MCF 10A (cell line): Measurements from ENCODE around the gene MAPKBP1. TPM values are rescaled to one million over a fixed set of nuclear protein-coding genes. Genes with fewer than 3 reads are reported as not detected.

Experiments
- BruUV-seq: library from RNA; stranded (reverse); fragments of 400-500 nt; replicated peaks from 2 replicates; lab custom pipeline; 2021; lab: Mats Ljungman, UMichigan
- CTCF ChIA-PET: fragments of 300-600 bp; sonication (Branson Sonifier 250); formaldehyde crosslinking; extraction: SDS; loops from one replicate; lab custom pipeline; 2021; ENCODE audit warnings: antibody characterized with exemption, inconsistent platforms; lab: Yijun Ruan, JAX
- POLR2A ChIA-PET: fragments of 300-600, 350-650 bp; sonication (Branson Sonifier 250); formaldehyde crosslinking; extraction: SDS; loops from one replicate; lab custom pipeline; 2020; ENCODE audit warnings: antibody characterized with exemption, inconsistent platforms; lab: Yijun Ruan, JAX
- DNase-seq: peaks from one replicate; pipeline ENCODE4 v3.0.0-alpha.2; 2018; ENCODE audit not compliant: unreplicated experiment
- H3K27ac Mint-ChIP-seq: one replicate; pipeline ENCODE4 v1.8.0; 2022; ENCODE audit warnings: mild to moderate bottlenecking, low read depth, mixed read lengths; ENCODE audit not compliant: unreplicated experiment
- H3K27me3 Mint-ChIP-seq: one replicate; pipeline ENCODE4 v1.8.0; 2022; ENCODE audit warnings: mixed read lengths; ENCODE audit not compliant: insufficient read depth, unreplicated experiment
- H3K36me3 Mint-ChIP-seq: one replicate; pipeline ENCODE4 v1.8.0; 2022; ENCODE audit warnings: mild to moderate bottlenecking, moderate library complexity, mixed read lengths; ENCODE audit not compliant: insufficient read depth, unreplicated experiment
- H3K4me1 Mint-ChIP-seq: one replicate; pipeline ENCODE4 v1.8.0; 2022; ENCODE audit warnings: mixed read lengths; ENCODE audit not compliant: insufficient read depth, unreplicated experiment
- H3K4me3 Mint-ChIP-seq: one replicate; pipeline ENCODE4 v1.8.0; 2022; ENCODE audit warnings: mild to moderate bottlenecking, moderate library complexity, mixed read lengths; ENCODE audit not compliant: unreplicated experiment
- H3K9me3 Mint-ChIP-seq: one replicate; pipeline ENCODE4 v1.8.0; 2022; ENCODE audit warnings: mixed read lengths; ENCODE audit not compliant: unreplicated experiment
- CTCF ChIP-seq: fragments of 200-600 bp; IDR thresholded peaks from one replicate; pipeline ENCODE4 v1.8.0; 2022; ENCODE audit warnings: antibody characterized with exemption, mild to moderate bottlenecking; ENCODE audit not compliant: unreplicated experiment
- intact Hi-C: fragments of 100-400 bp; cut with micrococcal nuclease; formaldehyde crosslinking; loops from 2 replicates; pipeline ENCODE4 v1.14.1; 2022
- total RNA-seq: library from RNA; stranded (reverse); gene quantifications from 2 replicates; pipeline ENCODE4 v1.2.3, GENCODE V29; 2022

MAPKBP1 gene
- total RNA-seq, 1 experiment from 2014 or later, result 35.0 TPM

GRCh38 chr15:41812820-41813375 lies 38.6 kb downstream of the MAPKBP1 start:
- Mint-ChIP-seq H3K4me1 (no peaks in the 10 kb centered on the region), H3K27me3 (no peaks in the 10 kb centered on the region), H3K27ac (no peak overlapping the region), H3K36me3 (peaks cover 43% of the 10 kb centered on the region), H3K4me3 (no peak overlapping the region), H3K9me3 (no peaks in the 10 kb centered on the region)
- no peak for TF ChIP-seq CTCF
- POLR2A ChIA-PET, result interaction anchor here (1.0 to 15.9 kb wide), 2 partner anchors 9 to 37 kb away, joined by 4 to 486 read pairs; partner anchors contain the start of gene MAPKBP1
- CTCF ChIA-PET, result interaction anchor here (0.6 to 6.6 kb wide), 10 partner anchors 9 to 1208 kb away, joined by 3 to 249 read pairs (median 5); partner anchors contain the start of gene MAPKBP1
- intact Hi-C loops, result no loop called here
- no peak for DNase-seq
- BruUV-seq, result no TSS peak

DNA sequence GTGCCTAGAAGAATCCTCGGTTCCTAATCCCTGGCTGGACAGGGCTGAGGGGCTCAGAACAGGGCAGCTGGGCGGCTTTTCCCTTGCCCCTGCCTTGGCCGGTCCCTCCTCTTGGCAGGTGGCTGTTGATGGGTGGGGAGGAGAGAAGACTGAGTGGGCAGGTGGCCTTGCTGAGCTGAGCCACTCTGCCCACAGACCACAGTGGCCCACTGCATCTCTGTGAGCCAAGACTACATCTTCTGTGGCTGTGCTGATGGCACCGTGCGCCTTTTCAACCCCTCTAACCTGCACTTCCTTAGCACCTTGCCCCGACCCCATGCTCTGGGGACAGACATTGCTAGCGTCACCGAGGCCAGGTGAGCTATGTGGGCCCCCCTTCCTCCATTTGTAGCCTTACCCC lies 39.1 kb downstream of the MAPKBP1 start:
- no peak overlapping the region for H3K27ac Mint-ChIP-seq
- ChIA-PET CTCF (interaction anchor here (0.6 to 6.6 kb wide), 4 partner anchors 9 to 91 kb away, joined by 5 to 249 read pairs (median 24); partner anchors contain the start of gene MAPKBP1), POLR2A (interaction anchor here (15.9 kb wide), 1 partner anchor 37 kb away, joined by 486 read pairs; the partner anchor contains the start of gene MAPKBP1)
- H3K27me3 Mint-ChIP-seq, result no peaks in the 10 kb centered on the region
- no TSS peak for BruUV-seq
- peaks cover 47% of the 10 kb centered on the region for H3K36me3 Mint-ChIP-seq
- no peaks in the 10 kb centered on the region for H3K4me1 Mint-ChIP-seq
- intact Hi-C loops, result no loop called here
- no peak for TF ChIP-seq CTCF
- no peak overlapping the region for H3K4me3 Mint-ChIP-seq
- no peaks in the 10 kb centered on the region for H3K9me3 Mint-ChIP-seq
- no peak for DNase-seq

DNA sequence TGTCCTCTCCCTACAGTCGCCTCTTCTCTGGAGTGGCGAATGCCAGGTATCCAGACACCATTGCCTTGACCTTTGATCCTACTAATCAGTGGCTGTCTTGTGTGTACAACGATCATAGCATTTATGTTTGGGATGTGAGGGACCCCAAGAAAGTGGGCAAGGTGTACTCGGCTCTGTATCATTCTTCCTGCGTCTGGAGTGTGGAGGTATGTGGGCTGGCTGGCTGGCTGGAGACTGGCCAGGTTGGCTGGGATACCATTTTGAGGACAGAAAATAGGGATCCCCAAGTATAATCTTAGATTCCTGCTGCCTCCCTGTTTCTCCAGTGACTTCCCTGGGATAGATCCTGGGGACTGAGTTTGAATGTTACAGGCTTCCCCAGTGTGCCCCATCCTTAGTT lies 40.2 kb downstream of the MAPKBP1 start:
- Mint-ChIP-seq H3K4me1 (no peaks in the 10 kb centered on the region), H3K27ac (no peak overlapping the region), H3K36me3 (peaks cover 58% of the 10 kb centered on the region), H3K27me3 (no peaks in the 10 kb centered on the region), H3K4me3 (no peak overlapping the region), H3K9me3 (no peaks in the 10 kb centered on the region)
- no TSS peak for BruUV-seq
- ChIA-PET CTCF (interaction anchor here (1.3 to 6.6 kb wide), 2 partner anchors 39 to 41 kb away, joined by 4 to 249 read pairs; partner anchors contain the start of gene MAPKBP1), POLR2A (interaction anchor here (15.9 kb wide), 1 partner anchor 39 kb away, joined by 486 read pairs; the partner anchor contains the start of gene MAPKBP1)
- TF ChIP-seq CTCF, result no peak
- intact Hi-C loops, result no loop called here
- DNase-seq, result no peak

- no peak for TF ChIP-seq CTCF
- Mint-ChIP-seq H3K27ac (no peak overlapping the region), H3K36me3 (peaks cover 53% of the 10 kb centered on the region), H3K4me1 (no peaks in the 10 kb centered on the region), H3K4me3 (no peak overlapping the region), H3K27me3 (no peaks in the 10 kb centered on the region), H3K9me3 (no peaks in the 10 kb centered on the region)
- POLR2A ChIA-PET, result interaction anchor here (0.7 kb wide), 1 partner anchor 482 kb away, joined by 3 read pairs; no protein-coding TSS in a partner anchor
- intact Hi-C loops, result no loop called here
- DNase-seq, result no peak
- CTCF ChIA-PET, result interaction anchor here (2.6 kb wide), 1 partner anchor 44 kb away, joined by 10 read pairs; no protein-coding TSS in a partner anchor
- no TSS peak for BruUV-seq
These were observed 42.5 kb downstream of the MAPKBP1 start for GRCh38 chr15:41816788-41817187.
